K562 (cell line): ENCODE data around the gene ACBD4. TPM values are rescaled to one million over a fixed set of nuclear protein-coding genes. Genes with fewer than 3 reads are reported as not detected.

Experiments
- BACH1 ChIP-seq: fragments of 200-800 bp; sonication (Bioruptor generic); IDR thresholded peaks from 2 replicates; pipeline ENCODE4 v1.6.1; 2016; ENCODE audit warnings: missing genetic modification characterization, missing compliant biosample characterization
- CBFA2T2 ChIP-seq: fragments of 450-650 bp; conservative IDR thresholded peaks from 2 replicates; pipeline ENCODE4 v1.6.1; 2017; ENCODE audit warnings: mild to moderate bottlenecking
- CHD7 ChIP-seq: fragments of 200-600 bp; sonication (generic); IDR thresholded peaks from one replicate; pipeline ENCODE4 v1.6.1; 2012; ENCODE audit warnings: mild to moderate bottlenecking, low read depth, low read length, inconsistent platforms
- ELF4 ChIP-seq: fragments of 450-650 bp; formaldehyde crosslinking; IDR thresholded peaks from 2 replicates; pipeline ENCODE4 v1.4.0; 2022; ENCODE audit warnings: missing genetic modification characterization
- IFI16 ChIP-seq: fragments of 250-450 bp; sonication (Bioruptor Pico); IDR thresholded peaks from 2 replicates; pipeline ENCODE4 v2.1.2; 2022; ENCODE audit warnings: mild to moderate bottlenecking, inconsistent platforms
- KDM4B ChIP-seq, 2 experiments: fragments of 450-650 bp in 1 of 2; sonication (generic) in 1 of 2; IDR thresholded peaks; 2 replicates each; pipeline ENCODE4 v1.6.1; 2016 to 2017; ENCODE audit warnings: borderline replicate concordance in 2 of 2, antibody characterized with exemption in 1 of 2, low read depth in 1 of 2, mild to moderate bottlenecking in 1 of 2
- PHTF2 ChIP-seq: fragments of 250-450 bp; sonication (Bioruptor Pico); IDR thresholded peaks from 2 replicates; pipeline ENCODE4 v1.5.0; 2021; ENCODE audit warnings: mild to moderate bottlenecking
- SP2 ChIP-seq: IDR thresholded peaks from 2 replicates; pipeline ENCODE4 v1.6.1; 2011; ENCODE audit warnings: mild to moderate bottlenecking, low read depth, low read length, moderate library complexity; ENCODE audit not compliant: poor library complexity, severe bottlenecking; ENCODE audit errors: extremely low read depth
- TBL1XR1 ChIP-seq, 2 experiments: IDR thresholded peaks; 2 replicates each; pipeline ENCODE4 v1.6.1; 2012; ENCODE audit warnings: improper control_type of control experiment in 2 of 2, low read length in 2 of 2, mild to moderate bottlenecking in 1 of 2
- TEAD2 ChIP-seq: fragments of 450-650 bp; IDR thresholded peaks from 2 replicates; pipeline ENCODE4 v1.6.1; 2016; ENCODE audit warnings: missing genetic modification characterization, control low read depth, missing compliant biosample characterization
- ZMIZ1 ChIP-seq, 2 experiments: fragments of 150-350 bp in 1 of 2; IDR thresholded peaks; 2 replicates each; pipeline ENCODE4 v1.6.1; 2012 to 2016; ENCODE audit warnings: low read depth in 2 of 2, low read length in 2 of 2, mild to moderate bottlenecking in 1 of 2, moderate library complexity in 1 of 2
- ZNF184 ChIP-seq: sonication (generic); formaldehyde crosslinking; IDR thresholded peaks from 2 replicates; pipeline ENCODE4 v1.5.0; 2020; ENCODE audit warnings: missing genetic modification reagents
- ZSCAN29 ChIP-seq: fragments of 450-650 bp; IDR thresholded peaks from 2 replicates; pipeline ENCODE4 v1.6.1; 2017
- polyA plus RNA-seq, 8 experiments: library from polyadenylated mRNA; depleted of rRNA in 4 of 8; stranded (reverse) in 5 of 8; unstranded in 3 of 8; fragments of >200 nt; fragmentation: Nextera tagmentation in 2 of 8; fragmentation: Illumina TruSeq in 1 of 8; extraction: Ambion mirVana in 2 of 8; extraction: Trizol in 1 of 8; gene quantifications; 2 replicates each; pipeline versions ENCODE4 v1.2.1 to v1.2.3, GENCODE V29; 2011 to 2014; ENCODE audit warnings: inconsistent platforms in 1 of 8, missing spikeins in 1 of 8
- total RNA-seq, 7 experiments: library from RNA; depleted of rRNA in 6 of 7; stranded (reverse); fragments of >200 nt in 6 of 7; fragmentation: Illumina TruSeq in 2 of 7; extraction: Trizol in 2 of 7; gene quantifications; 2 replicates each; pipeline versions ENCODE4 v1.2.1 to v1.2.3, GENCODE V29; 2011 to 2021; ENCODE audit warnings: low replicate concordance in 1 of 7

The ACBD4 gene
- total and polyA plus RNA-seq, 9 of the 15 experiments (the other 6 are each of a cell fraction or from before 2014, with no cell fraction given) = 0.14 to 6.9 (median 4.6) TPM

GRCh38 chr17:45146890-45147580 is 11.5 kb downstream of the ACBD4 start (continued):
- no peak for TF ChIP-seq CHD7
- peak; percentile 70 for TF ChIP-seq TEAD2 (tag)
- peak; percentile 80 for TF ChIP-seq BACH1 (tag)
- no peak for TF ChIP-seq PHTF2 (CRISPR knock-in tag)
- TF ChIP-seq ZSCAN29 = no peak
- no peak for TF ChIP-seq KDM4B (IDR thresholded peaks at IDR 0.05; ENCODE audit: borderline replicate concordance in 2 of 2, low read depth in 1 of 2)
- TF ChIP-seq IFI16 = no peak
- no peak for TF ChIP-seq SP2
- TF ChIP-seq TBL1XR1 (IDR thresholded peaks at IDR 0.05; ENCODE audit: low read length in 2 of 2) = peak in 1 of 2 experiments; percentile 12; a peak in 2 of 4 replicates
- peak; percentile 58; the same call in 1 of the 2 replicates for TF ChIP-seq CBFA2T2
- TF ChIP-seq ZNF184 (CRISPR knock-in tag) = no peak
- TF ChIP-seq ELF4 = 0 out of 2 replicates have a peak, but pooled peaks have one; percentile 69
- peak in 1 of 2 experiments; percentile 28; a peak in 1 of 4 replicates for TF ChIP-seq ZMIZ1 (IDR thresholded peaks at IDR 0.05; ENCODE audit: low read depth in 2 of 2, low read length in 2 of 2)
